Measurements from ENCODE around the gene LINGO3.

LINGO3 gene

GRCh38 chr19:2339644-2340310 lies 31.8 kb upstream of the LINGO3 start:
- no peak for DNase-seq (ENCODE audit: low spot score)

- DNase-seq (ENCODE audit: low spot score) = no peak
Measured at GRCh38 chr19:2338751-2339643, 31.0 kb upstream of the LINGO3 start.

GRCh38 chr19:2338055-2338615 lies 30.2 kb upstream of the LINGO3 start:
- no peak for DNase-seq (ENCODE audit: low spot score)

GRCh38 chr19:2337329-2337707 lies 29.4 kb upstream of the LINGO3 start:
- no peak for DNase-seq (ENCODE audit: low spot score)

GRCh38 chr19:2336528-2337328 lies 28.8 kb upstream of the LINGO3 start:
- DNase-seq (ENCODE audit: low spot score) = no peak

- DNase-seq (ENCODE audit: low spot score) = no peak
Measured at GRCh38 chr19:2335848-2336247, 27.9 kb upstream of the LINGO3 start.

- no peak for DNase-seq (ENCODE audit: low spot score)
Measured at GRCh38 chr19:2334986-2335846, 27.3 kb upstream of the LINGO3 start.

DNA sequence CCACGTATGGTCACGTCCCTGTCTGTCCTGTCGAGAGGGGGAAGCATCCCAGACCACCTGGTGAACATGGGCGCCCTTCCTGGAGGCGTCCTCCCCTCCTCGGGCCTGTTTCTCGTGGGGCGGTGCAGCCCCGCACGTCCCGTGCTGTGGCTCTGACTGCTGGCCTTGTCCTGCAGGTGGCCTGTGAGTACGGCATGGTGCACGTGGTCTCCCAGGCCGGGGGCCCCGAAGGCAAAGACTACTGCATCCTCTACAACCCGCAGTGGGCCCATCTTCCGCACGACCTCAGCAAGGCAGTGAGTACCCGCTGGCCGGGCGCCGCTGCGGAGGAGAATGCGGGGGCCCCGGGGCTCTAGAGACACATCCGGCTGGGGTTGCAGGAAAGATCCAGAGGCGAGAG lies 26.5 kb upstream of the LINGO3 start:
- DNase-seq (ENCODE audit: low spot score) = no peak

DNA sequence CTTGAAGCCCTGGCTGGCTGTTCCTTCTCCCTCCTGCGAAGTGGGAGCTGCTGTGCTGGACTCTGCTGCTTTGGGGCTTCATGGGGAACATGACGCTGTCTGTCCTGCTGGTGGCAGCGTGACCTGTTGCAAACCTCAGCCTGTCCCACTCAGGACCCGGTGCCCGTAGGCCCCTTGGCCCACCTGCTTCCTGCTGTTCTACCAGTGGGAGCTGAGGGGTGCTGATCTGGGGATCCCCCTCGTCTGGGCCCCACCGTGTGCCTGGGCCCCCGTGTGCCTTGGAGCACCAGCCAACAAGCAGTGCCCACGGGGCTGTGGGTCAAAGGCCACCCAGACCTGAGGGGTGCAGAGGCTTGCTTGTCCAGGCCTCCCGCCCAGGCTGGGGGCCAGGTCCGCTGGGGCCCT lies 25.9 kb upstream of the LINGO3 start:
- no peak for DNase-seq (ENCODE audit: low spot score)

- DNase-seq (ENCODE audit: low spot score) = no peak
Measured at GRCh38 chr19:2333027-2333806, 25.3 kb upstream of the LINGO3 start.

DNA sequence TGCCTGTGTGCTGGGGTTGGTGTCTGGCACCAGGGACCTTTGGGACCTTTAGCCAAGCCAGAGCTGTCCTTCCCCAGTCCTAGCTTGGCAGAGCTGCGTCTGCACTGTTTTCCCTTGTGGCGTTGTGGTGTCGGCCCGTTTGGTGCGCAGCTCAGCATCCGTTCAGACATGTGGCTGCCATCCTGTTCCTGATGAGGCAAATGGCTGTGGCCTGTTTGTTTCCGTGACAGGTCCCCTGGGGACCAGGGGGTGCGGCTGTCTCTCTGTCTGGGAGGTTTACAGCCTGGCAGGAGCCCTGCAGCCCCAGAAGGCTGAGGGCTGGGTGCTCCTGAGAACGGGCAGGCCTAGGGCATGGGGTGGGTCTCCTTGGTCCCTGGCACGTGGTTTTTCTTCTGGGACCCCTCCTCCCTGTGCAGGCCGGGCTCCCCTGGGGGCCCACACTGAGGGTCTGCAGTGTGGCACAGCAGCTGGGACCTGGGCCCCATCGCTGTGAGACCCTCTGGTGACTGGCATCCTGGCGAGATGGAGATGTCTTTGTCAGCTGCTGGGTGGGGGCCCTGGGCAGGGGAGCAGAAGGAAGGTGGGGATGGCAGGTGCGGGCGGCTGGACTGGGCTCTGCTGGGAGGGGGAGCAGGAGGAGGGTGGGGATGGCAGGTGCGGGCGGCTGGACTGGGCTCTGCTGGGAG lies 24.5 kb upstream of the LINGO3 start:
- DNase-seq (ENCODE audit: low spot score) = peak; percentile 90

DNA sequence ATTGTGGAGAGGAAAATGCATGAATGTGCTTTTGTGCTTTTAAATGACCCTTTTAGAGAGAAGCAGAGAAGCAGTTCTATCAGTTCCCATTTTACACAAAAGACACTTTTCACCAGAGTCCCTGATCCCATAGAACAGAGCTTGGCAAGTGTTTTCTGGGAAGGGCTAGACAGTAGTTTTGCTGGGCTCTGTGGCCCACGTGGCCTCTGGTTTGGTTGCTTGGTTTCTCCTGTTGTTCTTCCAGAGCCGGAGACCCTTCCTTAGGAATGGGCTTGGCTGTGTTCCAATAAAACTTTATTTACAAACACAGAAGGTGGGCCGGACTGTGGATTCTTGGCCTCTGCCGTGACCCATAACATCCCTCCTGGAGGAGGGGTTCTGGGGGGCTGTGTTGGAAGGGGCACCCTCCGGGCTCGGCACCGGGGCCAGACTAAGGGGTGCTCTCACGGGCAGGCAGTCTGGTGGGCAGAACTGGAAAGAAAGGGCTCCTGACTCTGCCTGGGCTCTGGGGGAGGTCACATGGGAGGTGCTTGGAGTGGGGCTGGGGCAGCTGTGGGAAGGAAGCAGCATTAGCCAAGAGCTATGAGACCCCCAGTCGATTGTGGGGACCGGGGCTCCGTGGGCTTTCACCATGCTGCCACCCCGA lies 23.8 kb upstream of the LINGO3 start:
- DNase-seq (ENCODE audit: low spot score) = no peak

- DNase-seq (ENCODE audit: low spot score) = no peak
Measured at GRCh38 chr19:2330632-2331284, 22.8 kb upstream of the LINGO3 start.

GRCh38 chr19:2330255-2330631 lies 22.3 kb upstream of the LINGO3 start:
- no peak for DNase-seq (ENCODE audit: low spot score)

DNA sequence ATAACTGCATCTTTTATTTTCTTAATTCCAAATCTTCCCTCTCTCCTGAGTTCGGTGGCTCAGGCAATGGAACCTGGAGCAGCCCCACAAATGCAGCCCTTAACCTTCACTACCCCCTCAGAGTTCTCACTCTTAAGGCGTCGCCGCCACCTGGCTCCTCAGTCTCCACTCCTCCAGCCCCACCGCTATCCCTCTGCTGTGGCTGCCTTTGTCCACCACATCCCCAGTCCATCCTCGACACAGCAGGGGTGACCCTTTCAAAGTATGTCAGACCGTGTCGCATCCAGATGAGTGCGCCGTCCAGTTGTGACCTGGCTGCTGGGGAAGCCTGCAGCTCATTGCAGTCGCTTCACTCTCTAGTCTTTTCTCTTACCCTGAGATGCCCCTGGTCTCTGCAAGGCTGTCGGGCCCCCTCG lies 21.6 kb upstream of the LINGO3 start:
- no peak for DNase-seq (ENCODE audit: low spot score)

GRCh38 chr19:2329149-2329478 lies 21.2 kb upstream of the LINGO3 start:
- DNase-seq (ENCODE audit: low spot score) = no peak

GRCh38 chr19:2328401-2329148 lies 20.6 kb upstream of the LINGO3 start, which contains the start of the genes LSM7 and SPPL2B:
Gene LSM7, minus strand, starts transcription at chr19:2328586. Its CDS starts 20 bp downstream, at chr19:2328566.
Gene SPPL2B, plus strand, starts transcription at chr19:2328684. Its CDS starts 26 bp downstream, at chr19:2328710.
- peak; percentile 96 for DNase-seq (ENCODE audit: low spot score)

DNA sequence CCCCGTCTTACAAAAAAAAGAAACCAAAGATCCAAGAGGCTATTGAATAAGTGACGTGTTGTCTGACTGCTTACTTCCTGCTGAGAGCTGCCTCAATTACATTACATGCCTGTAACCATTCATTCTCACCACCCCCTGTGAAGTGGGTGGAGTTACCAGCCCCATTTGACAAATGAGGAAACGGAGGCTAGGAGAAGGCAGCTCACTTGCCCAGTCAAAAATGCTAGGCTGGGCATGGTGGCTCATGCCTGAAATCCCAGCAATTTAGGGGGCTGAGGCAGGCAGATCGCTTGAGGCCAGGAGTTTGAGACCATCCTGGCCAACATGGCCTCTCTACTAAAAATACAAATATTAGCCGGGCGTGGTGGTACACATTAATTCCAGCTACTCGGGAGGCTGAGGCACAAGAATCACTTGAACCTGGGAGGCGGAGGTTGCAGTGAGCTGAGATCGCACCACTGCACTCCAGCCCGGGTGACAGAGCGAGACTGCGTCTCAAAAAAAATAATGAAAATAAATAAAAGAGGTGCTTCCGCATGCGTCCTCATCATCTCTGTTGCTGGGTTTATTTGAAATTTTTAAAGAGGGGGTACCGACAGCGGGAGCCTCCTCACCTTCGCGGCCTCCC lies 19.9 kb upstream of the LINGO3 start:
- peak; percentile 79 for DNase-seq (ENCODE audit: low spot score)

Data from germinal center (tissue), 1 donor.